T follicular helper cell (primary cell): ENCODE results near the gene GUCY1B1.
"Not testable (repeated sequence)": the region's sequence is repeated elsewhere in the genome, so short reads cannot be mapped to it uniquely, and the experiment has no call there.

Source experiments
- DNase-seq: peaks from one replicate; pipeline ENCODE4 v3.0.0-alpha.2; 2020; ENCODE audit warnings: low read depth

The GUCY1B1 gene

GRCh38 chr4:155761916-155762315, 3.1 kb downstream of the GUCY1B1 start:
- DNase-seq, result no peak

- no peak for DNase-seq
These were observed 3.5 kb downstream of the GUCY1B1 start for GRCh38 chr4:155762334-155762733.

- no peak for DNase-seq
These were observed 4.7 kb downstream of the GUCY1B1 start for GRCh38 chr4:155763551-155763950.

GRCh38 chr4:155765149-155765548, 6.3 kb downstream of the GUCY1B1 start:
- no peak for DNase-seq

GRCh38 chr4:155766622-155767021, 7.8 kb downstream of the GUCY1B1 start:
- DNase-seq, result no peak

- no peak for DNase-seq
These were observed 9.5 kb downstream of the GUCY1B1 start for GRCh38 chr4:155768370-155768769.

- DNase-seq, result no peak
These were observed 10.3 kb downstream of the GUCY1B1 start for GRCh38 chr4:155769090-155769489.

- no peak for DNase-seq
These were observed 13.8 kb downstream of the GUCY1B1 start for GRCh38 chr4:155772459-155773195.

- DNase-seq, result no peak
These were observed 14.5 kb downstream of the GUCY1B1 start for GRCh38 chr4:155773196-155773800.

GRCh38 chr4:155774033-155774432, 15.2 kb downstream of the GUCY1B1 start:
- no peak for DNase-seq

- DNase-seq, result no peak
These were observed 19.3 kb downstream of the GUCY1B1 start for GRCh38 chr4:155777971-155778735.

- no peak for DNase-seq
These were observed 22.0 kb downstream of the GUCY1B1 start for GRCh38 chr4:155780775-155781174.

GRCh38 chr4:155781249-155781831, 22.5 kb downstream of the GUCY1B1 start:
- DNase-seq, result no peak

- no peak for DNase-seq
These were observed 25.8 kb downstream of the GUCY1B1 start for GRCh38 chr4:155784637-155785036.

GRCh38 chr4:155785828-155786227, 27.0 kb downstream of the GUCY1B1 start:
- no peak for DNase-seq

- DNase-seq, result no peak
These were observed 28.4 kb downstream of the GUCY1B1 start for GRCh38 chr4:155787113-155787710.

- DNase-seq, result no peak
These were observed 30.6 kb downstream of the GUCY1B1 start for GRCh38 chr4:155789391-155789790.

GRCh38 chr4:155789982-155790381, 31.2 kb downstream of the GUCY1B1 start:
- no peak for DNase-seq

GRCh38 chr4:155794589-155795236, 35.9 kb downstream of the GUCY1B1 start:
- DNase-seq, result no peak

GRCh38 chr4:155795991-155796390, 37.2 kb downstream of the GUCY1B1 start:
- no peak for DNase-seq

- DNase-seq, result not testable (repeated sequence)
These were observed 38.8 kb downstream of the GUCY1B1 start for GRCh38 chr4:155797581-155797980.
